Endothelial cell of umbilical vein (primary cell): Measurements from ENCODE around the gene C15orf39. TPM values are rescaled to one million over a fixed set of nuclear protein-coding genes. Genes with fewer than 3 reads are reported as not detected.

Source experiments
- BruUV-seq: library from RNA; stranded (reverse); fragments of 400-500 nt; replicated peaks from 2 replicates; lab custom pipeline; 2021; lab: Mats Ljungman, UMichigan
- CTCF ChIA-PET: fragments of 300-600, 350-600 bp; sonication (Branson Sonifier 250); formaldehyde crosslinking; loops from one replicate; lab custom pipeline; 2021; ENCODE audit warnings: antibody characterized with exemption, inconsistent platforms; lab: Charles Lee
- POLR2A ChIA-PET: fragments of 300-600, 350-600 bp; sonication (Branson Sonifier 250); formaldehyde crosslinking; loops from one replicate; lab custom pipeline; 2021; ENCODE audit warnings: antibody characterized with exemption, inconsistent platforms; lab: Charles Lee
- DNase-seq: peaks from one replicate; pipeline ENCODE4 v3.0.0-alpha.2; 2011; ENCODE audit warnings: low read depth, low spot score
- FAIRE-seq: peaks from 2 replicates; lab custom pipeline; 2011; peaks lifted over from hg19 to GRCh38; lab: Jason Lieb, UNC
- H2AFZ ChIP-seq: 2 replicates; pipeline ENCODE4 v1.6.0; 2012; ENCODE audit warnings: low read depth, low read length, control low read depth, inconsistent platforms
- H3K27ac ChIP-seq: 2 replicates; pipeline ENCODE4 v1.5.1; 2011; ENCODE audit warnings: low read depth, mild to moderate bottlenecking, control low read depth, low read length, moderate library complexity; ENCODE audit not compliant: insufficient read depth
- H3K27me3 ChIP-seq, 2 experiments: 2 replicates each; pipeline versions ENCODE4 v1.6.0 to v1.6.1; 2011; ENCODE audit warnings: low read length in 2 of 2, mixed read lengths in 1 of 2; ENCODE audit not compliant: control insufficient read depth in 2 of 2, insufficient read depth in 2 of 2
- H3K36me3 ChIP-seq, 2 experiments: 2 replicates in 1 of 2; 3 replicates in 1 of 2; pipeline ENCODE4 v1.5.1; 2011; ENCODE audit warnings: low read length in 2 of 2, mild to moderate bottlenecking in 1 of 2, moderate library complexity in 1 of 2; ENCODE audit not compliant: control insufficient read depth in 2 of 2, insufficient read depth in 2 of 2; ENCODE audit errors: extremely low read depth in 1 of 2
- H3K4me1 ChIP-seq: 3 replicates; pipeline ENCODE4 v1.5.1; 2011; ENCODE audit warnings: mild to moderate bottlenecking, low read length; ENCODE audit not compliant: control insufficient read depth, insufficient read depth; ENCODE audit errors: extremely low read depth
- H3K4me2 ChIP-seq: 2 replicates; pipeline ENCODE4 v1.6.1; 2011; ENCODE audit warnings: low read length, control low read depth, mixed read lengths; ENCODE audit not compliant: insufficient read depth
- H3K4me3 ChIP-seq, 3 experiments: fragments of 200-600 bp in 1 of 3; sonication (generic), shearing (Covaris generic) in 1 of 3; replicated peaks in 1 of 3; 2 replicates each; pipeline ENCODE4 v1.5.1; 2011 to 2016; ENCODE audit warnings: control low read depth in 3 of 3, low read length in 3 of 3, mild to moderate bottlenecking in 2 of 3, inconsistent platforms in 1 of 3, low read depth in 1 of 3, moderate library complexity in 1 of 3; ENCODE audit not compliant: insufficient read depth in 1 of 3
- H3K79me2 ChIP-seq: 2 replicates; pipeline ENCODE4 v1.6.0; 2012; ENCODE audit warnings: low read length, inconsistent platforms; ENCODE audit not compliant: control insufficient read depth, insufficient read depth
- H3K9ac ChIP-seq: replicated peaks from 2 replicates; pipeline ENCODE3; 2011; ENCODE audit warnings: low read length, control low read depth; ENCODE audit not compliant: insufficient read depth; ENCODE audit errors: extremely low read depth
- H3K9me1 ChIP-seq: replicated peaks from 3 replicates; pipeline ENCODE4 v1.6.0; 2011; ENCODE audit warnings: mild to moderate bottlenecking, low read length; ENCODE audit not compliant: control insufficient read depth, insufficient read depth; ENCODE audit errors: extremely low read depth
- H3K9me3 ChIP-seq: replicated peaks from 2 replicates; pipeline ENCODE4 v1.5.1; 2012; ENCODE audit warnings: low read length, inconsistent platforms; ENCODE audit not compliant: control insufficient read depth, insufficient read depth
- H4K20me1 ChIP-seq: replicated peaks from 2 replicates; pipeline ENCODE3; 2011; ENCODE audit warnings: mild to moderate bottlenecking, low read length; ENCODE audit not compliant: control insufficient read depth, insufficient read depth; ENCODE audit errors: extremely low read depth
- EZH2 ChIP-seq: IDR thresholded peaks from 2 replicates; pipeline ENCODE4 v1.6.1; 2012; ENCODE audit warnings: borderline replicate concordance, low read depth, mild to moderate bottlenecking, moderate library complexity, low read length, inconsistent platforms; ENCODE audit not compliant: severe bottlenecking
- FOS ChIP-seq: IDR thresholded peaks from 2 replicates; pipeline ENCODE4 v1.6.1; 2011; ENCODE audit warnings: mild to moderate bottlenecking, low read length, moderate library complexity, borderline replicate concordance; ENCODE audit not compliant: insufficient read depth
- GATA2 ChIP-seq: IDR thresholded peaks from 2 replicates; pipeline ENCODE4 v1.7.0; 2011; ENCODE audit warnings: low read depth, mild to moderate bottlenecking, moderate library complexity, mixed read lengths, low read length; ENCODE audit not compliant: insufficient read length, insufficient read depth
- JUN ChIP-seq: IDR thresholded peaks from 2 replicates; pipeline ENCODE4 v1.6.1; 2011; ENCODE audit warnings: borderline replicate concordance, low read depth; ENCODE audit not compliant: insufficient read length, insufficient read depth
- MYC ChIP-seq: IDR thresholded peaks from one replicate; pipeline ENCODE4 v1.6.1; 2011; ENCODE audit warnings: mild to moderate bottlenecking, low read depth, low read length
- POLR2A ChIP-seq: IDR thresholded peaks from 2 replicates; pipeline ENCODE4 v1.6.1; 2012; ENCODE audit warnings: low read depth, mild to moderate bottlenecking, control low read depth, low read length
- POLR2AphosphoS5 ChIP-seq: IDR thresholded peaks from 2 replicates; pipeline ENCODE4 v1.6.1; 2012; ENCODE audit warnings: low read depth, mild to moderate bottlenecking, control low read depth, low read length, moderate library complexity; ENCODE audit not compliant: insufficient read depth
- dilution Hi-C: fragments of 300-500 bp; cut with MboI; formaldehyde crosslinking; loops from one replicate; pipeline ENCODE4 v1.15.0; 2019; ENCODE audit warnings: low sequenced_read_pairs; ENCODE audit not compliant: extremely low pct_ligation_motif_present
- intact Hi-C: fragments of 100-400 bp; cut with micrococcal nuclease; formaldehyde crosslinking; loops from one replicate; pipeline ENCODE4 v1.10.0; 2022
- polyA plus RNA-seq, 4 experiments: library from polyadenylated mRNA; depleted of rRNA in 3 of 4; stranded (reverse) in 3 of 4; unstranded in 1 of 4; fragments of >200 nt; gene quantifications; 2 replicates each; pipeline versions ENCODE4 v1.2.1 to v1.2.3, GENCODE V29; 2011 to 2012; ENCODE audit warnings: missing spikeins in 1 of 4
- total RNA-seq: library from RNA; stranded (reverse); gene quantifications from 2 replicates; pipeline ENCODE4 v1.2.3, GENCODE V29; 2021
- TF ChIP-seq, protein P1 (sequence below): IDR thresholded peaks from 2 replicates; pipeline ENCODE4 v1.6.1; 2011; ENCODE audit not compliant: insufficient read depth, insufficient read length
- TF ChIP-seq, protein P2 (sequence below), 2 donors: IDR thresholded peaks; 1 replicate in 1 of 2; 2 replicates in 1 of 2; pipeline ENCODE4 v1.5.1; 2011; ENCODE audit warnings: low read length in 2 of 2, mild to moderate bottlenecking in 2 of 2, moderate library complexity in 2 of 2, control low read depth in 1 of 2, inconsistent platforms in 1 of 2, low read depth in 1 of 2; ENCODE audit not compliant: insufficient read depth in 1 of 2; ENCODE audit errors: extremely low read depth in 1 of 2

The C15orf39 gene
- total and polyA plus RNA-seq, 2 donors (not counting 3 experiments of a cell fraction or from before 2014, with no cell fraction given): 14.8 to 36.1 TPM

DNA sequence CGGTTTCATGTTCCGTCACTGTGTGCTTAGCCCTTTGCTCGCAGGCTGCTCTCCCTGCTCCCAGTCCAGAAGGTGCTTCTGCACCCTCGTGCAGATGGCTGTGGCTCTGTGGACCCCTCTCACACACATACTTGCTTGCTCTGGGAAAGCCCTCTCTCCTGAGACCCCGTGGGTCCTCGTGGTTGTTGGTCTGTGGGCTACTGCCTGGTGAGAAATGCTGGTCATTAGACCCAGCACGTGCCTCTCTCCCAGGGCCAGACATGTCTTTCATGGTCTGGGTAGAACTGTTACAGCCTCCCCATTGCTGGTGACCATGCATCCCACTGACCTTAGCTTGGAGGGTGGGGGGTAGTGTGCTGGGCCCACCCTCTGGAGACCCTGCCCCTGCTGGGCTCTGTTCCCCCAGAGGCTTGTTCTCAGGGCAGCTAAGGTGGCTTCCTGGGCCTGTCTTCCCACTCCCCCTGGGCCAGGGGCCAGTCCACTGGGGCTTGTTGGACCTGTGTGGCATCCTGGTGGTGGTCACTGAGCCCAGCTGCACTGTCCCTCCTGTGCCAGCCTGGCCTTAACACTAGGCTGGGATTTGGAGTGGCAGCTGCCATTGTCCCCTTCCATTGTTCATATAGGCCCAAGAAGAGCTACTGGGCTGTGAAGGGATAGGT, 10.6 kb downstream of the C15orf39 start:
- Histone ChIP-seq H2AFZ (no peak overlapping the region), H4K20me1 (peaks cover 4% of the 10 kb centered on the region), H3K27me3 (no peaks in the 10 kb centered on the region), H3K4me3 (no peak overlapping the region), H3K9ac (no peak overlapping the region), H3K9me3 (no peaks in the 10 kb centered on the region), H3K9me1 (no peaks in the 10 kb centered on the region), H3K79me2 (peaks cover 53% of the 10 kb centered on the region), H3K4me1 (no peaks in the 10 kb centered on the region), H3K27ac (no peak overlapping the region), H3K4me2 (no peak overlapping the region), H3K36me3 (peaks cover 23 to 47% of the 10 kb centered on the region in 2 experiments)
- FAIRE-seq: no peak
- BruUV-seq: no TSS peak
- no peak for TF ChIP-seq POLR2A
- no peak for TF ChIP-seq GATA2
- TF ChIP-seq POLR2AphosphoS5: no peak
- no peak for TF ChIP-seq EZH2
- no peak for TF ChIP-seq MYC
- TF ChIP-seq FOS: no peak
- TF ChIP-seq, protein P1, sequence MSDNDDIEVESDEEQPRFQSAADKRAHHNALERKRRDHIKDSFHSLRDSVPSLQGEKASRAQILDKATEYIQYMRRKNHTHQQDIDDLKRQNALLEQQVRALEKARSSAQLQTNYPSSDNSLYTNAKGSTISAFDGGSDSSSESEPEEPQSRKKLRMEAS: no peak
- TF ChIP-seq, protein P2, sequence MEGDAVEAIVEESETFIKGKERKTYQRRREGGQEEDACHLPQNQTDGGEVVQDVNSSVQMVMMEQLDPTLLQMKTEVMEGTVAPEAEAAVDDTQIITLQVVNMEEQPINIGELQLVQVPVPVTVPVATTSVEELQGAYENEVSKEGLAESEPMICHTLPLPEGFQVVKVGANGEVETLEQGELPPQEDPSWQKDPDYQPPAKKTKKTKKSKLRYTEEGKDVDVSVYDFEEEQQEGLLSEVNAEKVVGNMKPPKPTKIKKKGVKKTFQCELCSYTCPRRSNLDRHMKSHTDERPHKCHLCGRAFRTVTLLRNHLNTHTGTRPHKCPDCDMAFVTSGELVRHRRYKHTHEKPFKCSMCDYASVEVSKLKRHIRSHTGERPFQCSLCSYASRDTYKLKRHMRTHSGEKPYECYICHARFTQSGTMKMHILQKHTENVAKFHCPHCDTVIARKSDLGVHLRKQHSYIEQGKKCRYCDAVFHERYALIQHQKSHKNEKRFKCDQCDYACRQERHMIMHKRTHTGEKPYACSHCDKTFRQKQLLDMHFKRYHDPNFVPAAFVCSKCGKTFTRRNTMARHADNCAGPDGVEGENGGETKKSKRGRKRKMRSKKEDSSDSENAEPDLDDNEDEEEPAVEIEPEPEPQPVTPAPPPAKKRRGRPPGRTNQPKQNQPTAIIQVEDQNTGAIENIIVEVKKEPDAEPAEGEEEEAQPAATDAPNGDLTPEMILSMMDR (IDR thresholded peaks at IDR 0.05; ENCODE audit: extremely low read depth in 1 of 2, insufficient read depth in 1 of 2, low read depth in 1 of 2, low read length in 2 of 2): no peak
- TF ChIP-seq JUN: no peak
- POLR2A ChIA-PET: interaction anchor here (0.5 kb wide), 1 partner anchor 338 kb away, joined by 3 read pairs; no protein-coding TSS in a partner anchor
- no peak for DNase-seq
- dilution Hi-C loops: no loop called here
- intact Hi-C loops: no loop called here
- CTCF ChIA-PET: interaction anchor here (0.6 kb wide), 1 partner anchor 112 kb away, joined by 3 read pairs; no protein-coding TSS in a partner anchor
